PC-3 (cell line): ENCODE results near the gene SLMAP.

ENCODE experiments used
- EZH2 ChIP-seq: fragments of 300-600 bp; sonication (generic); IDR thresholded peaks from one replicate; pipeline ENCODE4 v1.6.1; 2017; ENCODE audit warnings: antibody characterized with exemption, mild to moderate bottlenecking, low read length; ENCODE audit not compliant: unreplicated experiment
- EZH2phosphoT487 ChIP-seq: fragments of 300-600 bp; sonication (generic); IDR thresholded peaks from 2 replicates; pipeline ENCODE4 v1.6.1; 2018; ENCODE audit warnings: mild to moderate bottlenecking, antibody characterized with exemption, low read length, borderline replicate concordance
- TF ChIP-seq, protein P1 (sequence below): fragments of 300-600 bp; sonication (generic); conservative IDR thresholded peaks from 2 replicates; pipeline ENCODE4 v1.5.1; 2017; ENCODE audit warnings: antibody characterized with exemption, low read depth, mild to moderate bottlenecking, low read length

- TF ChIP-seq, protein P1, sequence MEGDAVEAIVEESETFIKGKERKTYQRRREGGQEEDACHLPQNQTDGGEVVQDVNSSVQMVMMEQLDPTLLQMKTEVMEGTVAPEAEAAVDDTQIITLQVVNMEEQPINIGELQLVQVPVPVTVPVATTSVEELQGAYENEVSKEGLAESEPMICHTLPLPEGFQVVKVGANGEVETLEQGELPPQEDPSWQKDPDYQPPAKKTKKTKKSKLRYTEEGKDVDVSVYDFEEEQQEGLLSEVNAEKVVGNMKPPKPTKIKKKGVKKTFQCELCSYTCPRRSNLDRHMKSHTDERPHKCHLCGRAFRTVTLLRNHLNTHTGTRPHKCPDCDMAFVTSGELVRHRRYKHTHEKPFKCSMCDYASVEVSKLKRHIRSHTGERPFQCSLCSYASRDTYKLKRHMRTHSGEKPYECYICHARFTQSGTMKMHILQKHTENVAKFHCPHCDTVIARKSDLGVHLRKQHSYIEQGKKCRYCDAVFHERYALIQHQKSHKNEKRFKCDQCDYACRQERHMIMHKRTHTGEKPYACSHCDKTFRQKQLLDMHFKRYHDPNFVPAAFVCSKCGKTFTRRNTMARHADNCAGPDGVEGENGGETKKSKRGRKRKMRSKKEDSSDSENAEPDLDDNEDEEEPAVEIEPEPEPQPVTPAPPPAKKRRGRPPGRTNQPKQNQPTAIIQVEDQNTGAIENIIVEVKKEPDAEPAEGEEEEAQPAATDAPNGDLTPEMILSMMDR: no peak
- no peak for TF ChIP-seq EZH2phosphoT487
- no peak for TF ChIP-seq EZH2
Observed at GRCh38 chr3:57825116-57825515, 69.0 kb downstream of the SLMAP start.
